Retinal pigment epithelial cell (primary cell): Measurements from ENCODE around the gene MR1.

Experiments used
- DNase-seq: peaks from one replicate; pipeline ENCODE4 v3.0.0-alpha.2; 2010; ENCODE audit warnings: low read depth
- H3K4me3 ChIP-seq: 2 replicates; pipeline ENCODE4 v1.5.1; 2011; ENCODE audit warnings: mild to moderate bottlenecking, low read length, control low read depth, moderate library complexity
- TF ChIP-seq, protein P1 (sequence below): conservative IDR thresholded peaks from 2 replicates; pipeline ENCODE4 v1.5.1; 2011; ENCODE audit warnings: low read depth, low read length, control low read depth, inconsistent platforms

The MR1 gene

DNA sequence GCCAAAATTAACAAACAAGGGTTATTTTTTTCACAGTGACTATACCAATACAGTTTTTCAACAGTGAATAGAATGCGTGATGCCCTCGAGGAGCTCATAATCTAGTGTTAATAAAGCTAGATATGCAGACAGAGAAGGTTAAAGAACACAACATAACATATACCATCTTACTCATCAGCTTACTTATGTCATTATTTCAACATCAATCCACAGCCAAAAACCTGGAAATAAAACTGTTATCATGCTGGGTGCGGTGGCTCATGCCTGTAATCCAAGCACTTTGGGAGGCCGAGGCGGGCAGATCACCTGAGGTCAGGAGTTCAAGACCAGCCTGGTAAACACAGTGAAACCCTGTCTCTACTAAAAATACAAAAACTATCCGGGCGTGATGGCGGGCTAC, 17.2 kb upstream of the MR1 start:
- no peak overlapping the region for H3K4me3 ChIP-seq
- TF ChIP-seq, protein P1, sequence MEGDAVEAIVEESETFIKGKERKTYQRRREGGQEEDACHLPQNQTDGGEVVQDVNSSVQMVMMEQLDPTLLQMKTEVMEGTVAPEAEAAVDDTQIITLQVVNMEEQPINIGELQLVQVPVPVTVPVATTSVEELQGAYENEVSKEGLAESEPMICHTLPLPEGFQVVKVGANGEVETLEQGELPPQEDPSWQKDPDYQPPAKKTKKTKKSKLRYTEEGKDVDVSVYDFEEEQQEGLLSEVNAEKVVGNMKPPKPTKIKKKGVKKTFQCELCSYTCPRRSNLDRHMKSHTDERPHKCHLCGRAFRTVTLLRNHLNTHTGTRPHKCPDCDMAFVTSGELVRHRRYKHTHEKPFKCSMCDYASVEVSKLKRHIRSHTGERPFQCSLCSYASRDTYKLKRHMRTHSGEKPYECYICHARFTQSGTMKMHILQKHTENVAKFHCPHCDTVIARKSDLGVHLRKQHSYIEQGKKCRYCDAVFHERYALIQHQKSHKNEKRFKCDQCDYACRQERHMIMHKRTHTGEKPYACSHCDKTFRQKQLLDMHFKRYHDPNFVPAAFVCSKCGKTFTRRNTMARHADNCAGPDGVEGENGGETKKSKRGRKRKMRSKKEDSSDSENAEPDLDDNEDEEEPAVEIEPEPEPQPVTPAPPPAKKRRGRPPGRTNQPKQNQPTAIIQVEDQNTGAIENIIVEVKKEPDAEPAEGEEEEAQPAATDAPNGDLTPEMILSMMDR, result no peak
- DNase-seq, result no peak

DNA sequence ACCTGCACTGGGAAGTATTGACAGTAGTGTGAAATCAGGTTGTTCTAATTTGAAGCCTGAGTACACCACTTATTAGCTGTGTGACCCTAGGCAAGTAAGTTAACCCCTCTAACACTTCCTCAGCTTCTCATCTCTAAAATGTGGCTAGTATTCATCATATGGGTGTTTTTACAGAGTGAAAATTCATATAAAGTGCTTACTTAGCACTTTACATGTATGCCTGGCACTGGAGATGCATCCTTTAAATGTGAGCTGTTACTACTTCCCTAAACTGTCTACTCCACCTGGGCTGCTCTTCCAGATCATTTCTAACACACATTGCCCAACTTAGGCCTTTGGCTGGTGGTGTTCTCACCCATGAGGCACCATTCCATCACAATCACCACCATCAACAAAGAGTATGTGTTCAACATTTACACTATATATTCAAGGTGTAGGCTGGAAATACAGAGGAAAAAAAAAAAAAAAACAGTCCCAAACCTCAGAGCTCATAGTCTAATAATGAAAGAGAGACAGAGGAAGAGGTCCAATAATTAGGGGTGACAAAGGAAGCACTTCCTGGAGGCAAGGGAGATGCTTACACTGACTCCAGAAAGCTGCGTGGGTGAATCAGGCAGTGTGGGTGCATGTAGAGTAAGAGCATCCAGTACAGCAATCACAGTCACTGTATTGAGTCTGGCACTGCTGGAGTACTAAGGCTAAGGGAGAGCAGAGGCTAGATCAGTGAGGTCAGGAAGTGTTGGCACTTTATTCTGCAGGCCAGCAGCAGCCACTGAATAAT, 14.7 kb upstream of the MR1 start:
- TF ChIP-seq, protein P1, result no peak
- no peak for DNase-seq
- H3K4me3 ChIP-seq, result no peak overlapping the region

DNA sequence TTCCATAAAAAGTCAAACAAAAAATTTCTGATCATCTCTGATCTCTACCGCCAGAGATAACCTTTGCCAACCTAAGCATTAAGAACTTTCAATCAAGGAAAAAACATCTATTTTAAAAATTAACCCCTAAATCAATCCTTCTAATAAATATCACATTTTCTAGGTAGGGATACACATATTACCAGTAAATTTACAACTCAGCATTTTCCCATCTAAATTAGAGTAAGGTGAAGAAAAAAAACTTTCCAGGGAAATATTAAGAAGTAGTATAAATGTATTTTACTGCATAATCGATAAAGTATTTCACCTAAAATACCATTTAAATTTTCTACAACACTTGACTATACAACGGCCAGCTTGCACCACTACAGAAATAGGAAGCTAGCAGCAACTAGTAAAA, 12.6 kb upstream of the MR1 start:
- peak overlapping the region; percentile 88 for H3K4me3 ChIP-seq

DNA sequence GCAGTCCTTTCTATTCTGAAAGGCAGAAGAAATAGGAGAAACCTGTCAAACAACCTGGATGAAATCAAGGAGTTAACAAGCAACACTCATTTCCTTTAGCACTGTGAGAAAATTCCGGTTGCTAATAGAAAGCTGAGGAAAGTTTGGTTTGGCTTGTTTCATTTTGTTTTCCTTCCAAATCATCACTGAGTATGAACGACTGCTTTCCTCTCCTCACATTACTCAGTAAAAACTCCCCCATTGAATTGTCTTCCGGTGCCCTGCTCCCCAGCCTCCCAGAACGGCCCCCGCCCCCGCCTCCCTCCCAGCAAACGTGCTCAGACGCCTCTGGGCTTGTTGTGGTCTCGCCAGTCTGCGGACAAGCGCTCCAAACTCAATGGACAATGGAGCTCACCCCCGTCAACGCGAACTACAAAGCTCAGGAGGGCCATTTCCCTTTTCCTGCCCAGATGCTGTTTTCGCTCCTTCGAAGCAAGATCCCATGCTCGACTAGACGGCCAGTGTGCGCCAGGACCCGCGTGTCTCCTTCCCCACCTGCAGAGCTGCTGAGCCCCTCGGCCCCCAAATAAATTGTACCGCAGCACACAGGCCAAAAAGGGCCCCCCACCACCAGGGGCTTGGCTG, 11.9 kb upstream of the MR1 start:
- TF ChIP-seq, protein P1, result no peak
- DNase-seq, result no peak
- peak overlapping the region; percentile 88 for H3K4me3 ChIP-seq

More for the DNA sequence above, 12.6 kb upstream of the MR1 start:
- no peak for DNase-seq
- TF ChIP-seq, protein P1, result no peak

DNA sequence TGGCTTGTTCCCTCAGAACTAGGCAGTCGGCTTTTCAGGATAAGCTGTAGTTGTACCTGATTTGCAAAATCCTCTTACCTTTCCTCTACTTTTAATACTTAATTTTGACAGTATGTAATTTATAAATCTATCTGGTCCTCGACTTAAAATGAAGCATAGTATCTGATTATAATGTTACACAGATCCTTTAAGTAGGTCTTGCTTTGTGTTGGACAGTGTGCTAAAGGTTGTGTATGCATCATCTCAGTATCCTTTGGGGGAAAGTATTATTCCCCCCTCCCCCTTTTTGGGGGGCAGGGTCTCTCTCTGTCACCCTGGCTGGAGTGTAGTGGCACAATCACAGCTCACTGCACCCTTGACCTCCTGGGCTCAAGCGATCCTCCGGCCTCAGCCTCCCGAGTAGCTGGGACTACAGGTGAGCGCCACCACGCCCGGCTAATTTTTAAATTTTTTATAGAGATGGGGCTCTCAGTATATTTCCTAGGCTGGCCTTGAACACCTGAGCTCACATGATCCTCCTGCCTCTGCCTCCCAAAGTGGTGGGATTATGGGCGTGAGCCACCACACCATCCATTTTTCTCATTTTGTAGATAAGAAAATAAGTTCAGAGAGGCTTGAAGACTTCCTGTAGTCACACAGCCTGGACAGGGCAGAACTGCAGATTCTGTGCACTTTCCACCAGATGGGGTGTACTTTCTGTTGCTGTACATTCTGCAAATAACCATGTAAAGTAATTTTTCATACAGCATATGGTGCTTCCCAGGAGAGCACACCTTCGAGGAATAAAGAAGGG, 10.3 kb upstream of the MR1 start:
- no peak for DNase-seq
- peak overlapping the region; percentile 36 for H3K4me3 ChIP-seq
- TF ChIP-seq, protein P1, result no peak

DNA sequence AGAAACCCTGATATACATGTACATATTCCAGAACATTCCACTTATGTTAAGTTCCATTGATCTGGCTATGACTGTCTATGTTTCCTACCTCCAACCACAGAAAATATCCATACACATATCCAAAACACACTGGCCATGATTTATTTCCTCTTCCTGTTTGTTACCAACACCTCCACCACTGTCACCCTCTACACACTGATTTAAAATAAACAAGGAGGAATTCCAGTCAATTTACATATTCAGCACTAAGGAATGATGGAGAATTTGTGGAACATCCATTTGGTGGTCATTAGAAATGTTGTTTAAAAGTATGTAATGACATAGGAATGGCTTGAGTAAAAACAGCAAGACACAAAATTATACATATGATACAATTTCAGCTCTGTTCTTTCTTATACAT, 5.6 kb upstream of the MR1 start:
- TF ChIP-seq, protein P1, result no peak
- H3K4me3 ChIP-seq, result no peak overlapping the region
- no peak for DNase-seq
